B cell (primary cell): ENCODE results near the gene ULK4. TPM values are rescaled to one million over a fixed set of nuclear protein-coding genes. Genes with fewer than 3 reads are reported as not detected.

Experiments
- ATAC-seq: fragments of 200-7000 bp; cut with Tn5 transposase; one replicate; pipeline ENCODE4 v1.10.0; 2021; ENCODE audit warnings: low read depth, mild to moderate bottlenecking, moderate number of reproducible peaks, moderate library complexity
- CTCF ChIA-PET: fragments of 350-600 bp; sonication (Branson Sonifier 250); formaldehyde crosslinking; loops from one replicate; lab custom pipeline; 2021; ENCODE audit warnings: antibody characterized with exemption, inconsistent platforms; lab: Charles Lee
- POLR2A ChIA-PET: fragments of 350-600 bp; sonication (Branson Sonifier 250); formaldehyde crosslinking; loops from one replicate; lab custom pipeline; 2021; ENCODE audit warnings: antibody characterized with exemption; lab: Charles Lee
- DNase-seq: peaks from one replicate; pipeline ENCODE4 v3.0.0; 2013
- H2AFZ ChIP-seq: 2 replicates; pipeline ENCODE4 v1.6.1; 2012; ENCODE audit warnings: mild to moderate bottlenecking, low read depth, low read length; ENCODE audit not compliant: insufficient read depth, poor library complexity, severe bottlenecking
- H3K27ac ChIP-seq, 2 donors: 1 replicate in 1 of 2; 2 replicates in 1 of 2; pipeline ENCODE4 v1.5.1; 2012 to 2013; ENCODE audit warnings: low read length in 2 of 2, mild to moderate bottlenecking in 2 of 2, moderate library complexity in 1 of 2
- H3K27me3 ChIP-seq, 4 experiments: fragments of 200-600 bp in 1 of 4; sonication (generic) in 1 of 4; replicated peaks in 1 of 4; 1 replicate in 2 of 4; 2 replicates in 2 of 4; pipeline versions ENCODE4 v1.6.1 to v1.7.0; 2013 to 2016; ENCODE audit warnings: low read length in 3 of 4, mild to moderate bottlenecking in 2 of 4, mixed read lengths in 1 of 4, moderate library complexity in 1 of 4; ENCODE audit not compliant: insufficient read depth in 4 of 4, control insufficient read depth in 3 of 4; ENCODE audit errors: control extremely low read depth in 1 of 4
- H3K36me3 ChIP-seq, 2 experiments: replicated peaks in 1 of 2; 1 replicate in 1 of 2; 2 replicates in 1 of 2; pipeline versions ENCODE4 v1.6.1 to v1.7.1; 2013; ENCODE audit warnings: low read length in 1 of 2; ENCODE audit not compliant: insufficient read depth in 2 of 2, control insufficient read depth in 1 of 2; ENCODE audit errors: control extremely low read depth in 1 of 2, extremely low read depth in 1 of 2
- H3K4me1 ChIP-seq, 2 donors: fragments of 200-600 bp in 1 of 2; sonication (generic) in 1 of 2; 1 replicate in 1 of 2; 2 replicates in 1 of 2; pipeline versions ENCODE4 v1.5.1 to v1.6.1; 2013 to 2017; ENCODE audit warnings: low read length in 2 of 2; ENCODE audit not compliant: control insufficient read depth in 2 of 2, insufficient read depth in 2 of 2
- H3K4me2 ChIP-seq: replicated peaks from 2 replicates; pipeline ENCODE3; 2012; ENCODE audit warnings: mild to moderate bottlenecking, low read depth, low read length; ENCODE audit not compliant: poor library complexity, severe bottlenecking
- H3K4me3 ChIP-seq, 5 experiments: fragments of 200-600 bp in 1 of 5; sonication (generic) in 1 of 5; 1 replicate in 3 of 5; 2 replicates in 2 of 5; pipeline versions ENCODE4 v1.5.1 to v1.7.0; 2011 to 2016; ENCODE audit warnings: low read length in 4 of 5, mild to moderate bottlenecking in 4 of 5, low read depth in 2 of 5, control low read depth in 1 of 5, moderate library complexity in 1 of 5; ENCODE audit not compliant: insufficient read depth in 1 of 5; ENCODE audit errors: control extremely low read depth in 1 of 5, extremely low read depth in 1 of 5
- H3K79me2 ChIP-seq: fragments of 200-600 bp; sonication (generic); one replicate; pipeline ENCODE4 v1.6.0; 2016; ENCODE audit warnings: low read length; ENCODE audit not compliant: control insufficient read depth, insufficient read depth
- H3K9ac ChIP-seq: fragments of 200-600 bp; sonication (generic); 2 replicates; pipeline ENCODE4 v1.6.1; 2017; ENCODE audit warnings: mild to moderate bottlenecking, low read length, moderate library complexity
- H3K9me3 ChIP-seq, 3 donors: one replicate each; pipeline versions ENCODE4 v1.6.1 to v1.7.1; 2013; ENCODE audit warnings: low read length in 2 of 3; ENCODE audit not compliant: control insufficient read depth in 2 of 3, insufficient read depth in 1 of 3; ENCODE audit errors: control extremely low read depth in 1 of 3
- H4K20me1 ChIP-seq: 2 replicates; pipeline ENCODE4 v1.6.0; 2012; ENCODE audit warnings: mild to moderate bottlenecking, low read length; ENCODE audit not compliant: insufficient read depth, control insufficient read depth, poor library complexity, severe bottlenecking
- H3K27ac Mint-ChIP-seq: one replicate; pipeline ENCODE4 v1.8.0; 2021; ENCODE audit warnings: mixed read lengths
- H3K27me3 Mint-ChIP-seq: one replicate; pipeline ENCODE4 v1.8.0; 2021; ENCODE audit warnings: mixed read lengths
- H3K4me1 Mint-ChIP-seq: one replicate; pipeline ENCODE4 v1.8.0; 2021; ENCODE audit warnings: mixed read lengths
- H3K4me3 Mint-ChIP-seq: one replicate; pipeline ENCODE4 v1.8.0; 2021; ENCODE audit warnings: mixed read lengths
- H3K9me3 Mint-ChIP-seq: one replicate; pipeline ENCODE4 v1.8.0; 2022; ENCODE audit warnings: mixed read lengths; ENCODE audit not compliant: insufficient read depth
- EZH2 ChIP-seq: IDR thresholded peaks from 2 replicates; pipeline ENCODE4 v1.6.1; 2012; ENCODE audit warnings: borderline replicate concordance, low read depth, mild to moderate bottlenecking, moderate library complexity, low read length; ENCODE audit not compliant: insufficient read depth, poor library complexity, severe bottlenecking
- WGBS: methylation state at CpG from one replicate; pipeline ENCODE4 v1.1.5; 2013; ENCODE audit warnings: missing lambda C conversion rate; ENCODE audit not compliant: insufficient coverage; 5-methylcytosine and 5-hydroxymethylcytosine counted together
- intact Hi-C: fragments of 100-400 bp; cut with micrococcal nuclease; formaldehyde crosslinking; loops from one replicate; pipeline ENCODE4 v1.10.0; 2022
- polyA plus RNA-seq: library from polyadenylated mRNA; depleted of rRNA; stranded (reverse); fragments of >200 nt; gene quantifications from 2 replicates; pipeline ENCODE4 v1.2.3, GENCODE V29; 2012
- total RNA-seq, 2 donors: library from RNA; stranded (reverse); fragments of 120-200 nt in 1 of 2; gene quantifications; 1 replicate in 1 of 2; 2 replicates in 1 of 2; pipeline versions ENCODE4 v1.2.3 to v1.2.4, GENCODE V29; 2013 to 2022
- TF ChIP-seq, protein P1 (sequence below): fragments of 200-600 bp; IDR thresholded peaks from one replicate; pipeline ENCODE4 v1.8.0; 2022; ENCODE audit warnings: antibody characterized with exemption, mild to moderate bottlenecking

Gene ULK4
- total and polyA plus RNA-seq, 2 donors (not counting 1 experiment from before 2014, with no cell fraction given) = 5.2 to 33.7 TPM

- CTCF ChIA-PET = no interaction called here
- H3K27me3 Mint-ChIP-seq = no peaks in the 10 kb centered on the region
These were observed 757.5 kb downstream of the ULK4 start for GRCh38 chr3:41204369-41204768.

GRCh38 chr3:41202834-41203345 lies 759.0 kb downstream of the ULK4 start:
- Mint-ChIP-seq H3K4me1 (peaks cover 80% of the 10 kb centered on the region), H3K4me3 (peak overlapping the region; percentile 96), H3K27ac (no peak overlapping the region), H3K27me3 (no peaks in the 10 kb centered on the region), H3K9me3 (no peaks in the 10 kb centered on the region)
- no peak overlapping the region for H3K9ac ChIP-seq
- POLR2A ChIA-PET = interaction anchor here (0.7 kb wide), 1 partner anchor 20 kb away, joined by 4 read pairs; no protein-coding TSS in a partner anchor
- no peak for DNase-seq
- no peaks in the 10 kb centered on the region for H3K36me3 ChIP-seq
- peaks cover 99% of the 10 kb centered on the region for H3K79me2 ChIP-seq
- CTCF ChIA-PET = interaction anchor here (0.6 to 2.0 kb wide), 9 partner anchors 9 to 622 kb away, joined by 3 to 8 read pairs (median 4); no protein-coding TSS in a partner anchor
- H2AFZ ChIP-seq = no peak overlapping the region
- no peak for ATAC-seq
- intact Hi-C loops = loop anchor here (1.0 to 10.0 kb wide), 5 partner anchors 39 to 876 kb away; no protein-coding TSS in a partner anchor
- no peaks in the 10 kb centered on the region for H3K9me3 ChIP-seq
- H3K4me1 ChIP-seq = peaks cover 61 to 78% of the 10 kb centered on the region in 2 donors
- H3K4me2 ChIP-seq = peak overlapping the region; percentile 83
- H3K4me3 ChIP-seq = peak overlapping the region in 1 of 5 experiments; percentile 97
- TF ChIP-seq, protein P1, sequence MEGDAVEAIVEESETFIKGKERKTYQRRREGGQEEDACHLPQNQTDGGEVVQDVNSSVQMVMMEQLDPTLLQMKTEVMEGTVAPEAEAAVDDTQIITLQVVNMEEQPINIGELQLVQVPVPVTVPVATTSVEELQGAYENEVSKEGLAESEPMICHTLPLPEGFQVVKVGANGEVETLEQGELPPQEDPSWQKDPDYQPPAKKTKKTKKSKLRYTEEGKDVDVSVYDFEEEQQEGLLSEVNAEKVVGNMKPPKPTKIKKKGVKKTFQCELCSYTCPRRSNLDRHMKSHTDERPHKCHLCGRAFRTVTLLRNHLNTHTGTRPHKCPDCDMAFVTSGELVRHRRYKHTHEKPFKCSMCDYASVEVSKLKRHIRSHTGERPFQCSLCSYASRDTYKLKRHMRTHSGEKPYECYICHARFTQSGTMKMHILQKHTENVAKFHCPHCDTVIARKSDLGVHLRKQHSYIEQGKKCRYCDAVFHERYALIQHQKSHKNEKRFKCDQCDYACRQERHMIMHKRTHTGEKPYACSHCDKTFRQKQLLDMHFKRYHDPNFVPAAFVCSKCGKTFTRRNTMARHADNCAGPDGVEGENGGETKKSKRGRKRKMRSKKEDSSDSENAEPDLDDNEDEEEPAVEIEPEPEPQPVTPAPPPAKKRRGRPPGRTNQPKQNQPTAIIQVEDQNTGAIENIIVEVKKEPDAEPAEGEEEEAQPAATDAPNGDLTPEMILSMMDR = peak; percentile 18
- TF ChIP-seq EZH2 = no peak
- H3K27me3 ChIP-seq = no peaks in the 10 kb centered on the region
- peak overlapping the region in 1 of 2 donors; percentile 17 for H3K27ac ChIP-seq
- peaks cover 79% of the 10 kb centered on the region for H4K20me1 ChIP-seq

More at GRCh38 chr3:41204369-41204768, 757.5 kb downstream of the ULK4 start:
- H3K9me3 Mint-ChIP-seq = no peaks in the 10 kb centered on the region
- TF ChIP-seq, protein P1 = no peak
- TF ChIP-seq EZH2 = no peak
- intact Hi-C loops = loop anchor here (5.0 to 10.0 kb wide), 4 partner anchors 38 to 877 kb away; no protein-coding TSS in a partner anchor
- ATAC-seq = no peak
- no peaks in the 10 kb centered on the region for H3K36me3 ChIP-seq
- peak overlapping the region; percentile 27 for H3K4me3 Mint-ChIP-seq
- no peak overlapping the region for H3K4me3 ChIP-seq
- H3K27me3 ChIP-seq = no peaks in the 10 kb centered on the region
- no peak overlapping the region for H3K27ac Mint-ChIP-seq
- H3K9ac ChIP-seq = no peak overlapping the region
- peaks cover 94% of the 10 kb centered on the region for H4K20me1 ChIP-seq
- H3K4me1 Mint-ChIP-seq = peaks cover 88% of the 10 kb centered on the region
- peaks cover 100% of the 10 kb centered on the region for H3K79me2 ChIP-seq
- peaks cover 0 to under 1% (median 0%) of the 10 kb centered on the region in 3 donors for H3K9me3 ChIP-seq
- no peak overlapping the region for H2AFZ ChIP-seq
- H3K27ac ChIP-seq = peak overlapping the region in 1 of 2 donors; percentile 10
- POLR2A ChIA-PET = no interaction called here
- DNase-seq = no peak
- peak overlapping the region; percentile 83 for H3K4me2 ChIP-seq
- WGBS = no CpG with 5 or more reads among the region's 1 CpG
- peaks cover 54 to 82% of the 10 kb centered on the region in 2 donors for H3K4me1 ChIP-seq
